Measurements from ENCODE around the gene MRPL10. TPM values are rescaled to one million over a fixed set of nuclear protein-coding genes. Genes with fewer than 3 reads are reported as not detected.

MRPL10 gene
- total RNA-seq, 1 experiment from 2014 or later, result 112 TPM

GRCh38 chr17:47875011-47875985 is 44.0 kb upstream of the MRPL10 start:
- H3K4me2 ChIP-seq (ENCODE audit: low read length), result no peak overlapping the region
- peaks cover 2% of the 10 kb centered on the region; the same call in 1 of the 2 replicates for H3K27me3 ChIP-seq (ENCODE audit: insufficient read depth, low read length)
- no TSS peak for BruUV-seq (replicated peaks)

DNA sequence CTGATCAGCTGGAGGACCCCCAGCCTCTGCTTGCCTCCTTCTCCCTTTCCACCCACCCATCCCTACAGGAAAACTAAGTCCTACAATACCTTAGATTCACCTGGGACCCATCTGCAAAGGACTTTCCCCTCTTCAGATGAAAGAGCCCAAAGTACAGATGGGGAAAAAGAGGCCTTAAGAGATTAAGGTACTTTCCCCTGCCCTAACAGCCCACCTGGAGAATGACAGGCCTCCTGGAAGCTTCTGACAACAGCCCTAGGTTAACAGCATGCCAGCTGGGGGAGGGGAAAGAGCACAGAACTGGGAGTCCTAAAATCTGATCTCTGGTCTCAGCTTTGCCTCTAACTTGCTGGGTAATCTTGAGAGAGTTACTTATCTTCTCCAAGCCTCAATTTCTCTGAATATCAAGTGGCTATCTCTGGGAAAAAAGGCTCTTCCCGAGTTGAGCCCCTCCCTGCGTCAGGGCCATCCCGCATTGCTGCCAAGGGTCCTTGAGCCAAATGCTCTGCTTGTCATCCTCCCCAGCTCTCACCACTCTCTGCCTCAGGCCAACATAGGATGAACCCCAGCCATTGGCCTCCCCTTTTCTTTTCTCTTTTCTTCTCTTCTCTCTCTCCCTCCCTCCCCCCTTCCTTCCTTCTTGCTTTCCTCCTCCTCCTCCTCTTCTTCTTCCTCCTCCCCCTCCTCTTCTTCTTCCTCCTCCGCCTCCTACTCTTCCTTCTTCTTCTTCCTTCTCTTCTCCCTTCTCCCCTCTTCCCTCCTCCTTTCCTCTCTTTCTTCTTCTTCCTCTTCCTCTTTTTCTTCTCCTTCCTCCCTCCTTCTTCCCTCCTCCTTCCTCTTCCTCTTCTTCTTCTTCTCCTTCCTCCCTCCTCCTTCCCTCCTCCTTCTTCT is 42.1 kb upstream of the MRPL10 start:
- H3K27me3 ChIP-seq (ENCODE audit: insufficient read depth, low read length), result peaks cover 7% of the 10 kb centered on the region; the same call in 1 of the 2 replicates
- peaks cover 9 to 33% of the 10 kb centered on the region in 2 experiments for H3K4me1 ChIP-seq (ENCODE audit: control insufficient read depth in 1 of 2, insufficient read depth in 2 of 2, low read length in 2 of 2)
- H3K36me3 ChIP-seq (ENCODE audit: control insufficient read depth in 1 of 2, insufficient read depth in 2 of 2, low read length in 2 of 2), result no peaks in the 10 kb centered on the region
- BruUV-seq (replicated peaks), result no TSS peak
- H3K9me3 ChIP-seq (ENCODE audit: control insufficient read depth in 1 of 2, insufficient read depth in 1 of 2, low read depth in 1 of 2, low read length in 2 of 2), result no peaks in the 10 kb centered on the region
- H3K79me2 ChIP-seq (ENCODE audit: insufficient read depth, low read length), result no peaks in the 10 kb centered on the region
- H3K4me2 ChIP-seq (ENCODE audit: low read length), result no peak overlapping the region
- intact Hi-C loops (cut with micrococcal nuclease), result no loop called here
- H3K9me2 ChIP-seq (ENCODE audit: insufficient read depth), result no peaks in the 10 kb centered on the region
- TF ChIP-seq REST (IDR thresholded peaks at IDR 0.05; ENCODE audit: low read depth) (no peak), ZBTB33 (IDR thresholded peaks at IDR 0.05; ENCODE audit: extremely low read depth, insufficient replicate concordance, low read length) (no peak), CEBPB (IDR thresholded peaks at IDR 0.05; ENCODE audit: low read depth) (no peak), POLR2A (IDR thresholded peaks at IDR 0.05; ENCODE audit: borderline replicate concordance, extremely low read depth, insufficient read depth, insufficient read length) (no peak), SP1 (IDR thresholded peaks at IDR 0.05; ENCODE audit: low read depth) (no peak), ZNF274 (IDR thresholded peaks at IDR 0.05; ENCODE audit: low read depth, low read length) (no peak), YY1 (IDR thresholded peaks at IDR 0.05; ENCODE audit: extremely low read depth, insufficient replicate concordance, low read depth, low read length) (no peak), ZFX (IDR thresholded peaks at IDR 0.05) (no peak), EZH2phosphoT487 (IDR thresholded peaks at IDR 0.05; ENCODE audit: borderline replicate concordance) (no peak)
- no peak overlapping the region for H3K27ac ChIP-seq (ENCODE audit: low read depth, low read length)
- RAD21 ChIA-PET (ENCODE audit: low non-redundant PET in 1 of 2, low total read pairs in 2 of 2, uncharacterized antibody in 2 of 2, unreplicated experiment in 2 of 2), result no interaction called here
- no peak overlapping the region for H3K9ac ChIP-seq (ENCODE audit: low read length)
- CTCF ChIA-PET, result no interaction called here
- DNase-seq (ENCODE audit: low read depth, low spot score), result no peak
- ATAC-seq, result no peak
- H3K4me3 ChIP-seq (replicated peaks in 1 of 2; ENCODE audit: low read depth in 1 of 2, low read length in 2 of 2), result no peak overlapping the region
- no peak overlapping the region for H2AFZ ChIP-seq (ENCODE audit: low read depth, low read length, poor library complexity, severe bottlenecking)
- POLR2A ChIA-PET, result no interaction called here
- H4K20me1 ChIP-seq (ENCODE audit: insufficient read depth), result no peaks in the 10 kb centered on the region

More at GRCh38 chr17:47875011-47875985, 44.0 kb upstream of the MRPL10 start:
- Histone ChIP-seq H2AFZ (ENCODE audit: low read depth, low read length, poor library complexity, severe bottlenecking) (no peak overlapping the region), H3K4me3 (replicated peaks in 1 of 2; ENCODE audit: low read depth in 1 of 2, low read length in 2 of 2) (no peak overlapping the region), H3K9me2 (ENCODE audit: insufficient read depth) (no peaks in the 10 kb centered on the region), H3K27ac (ENCODE audit: low read depth, low read length) (no peak overlapping the region), H3K4me1 (ENCODE audit: control insufficient read depth in 1 of 2, insufficient read depth in 2 of 2, low read length in 2 of 2) (peaks cover 3 to 24% of the 10 kb centered on the region in 2 experiments), H3K9me3 (ENCODE audit: control insufficient read depth in 1 of 2, insufficient read depth in 1 of 2, low read depth in 1 of 2, low read length in 2 of 2) (no peaks in the 10 kb centered on the region), H3K79me2 (ENCODE audit: insufficient read depth, low read length) (no peaks in the 10 kb centered on the region), H4K20me1 (ENCODE audit: insufficient read depth) (no peaks in the 10 kb centered on the region), H3K36me3 (ENCODE audit: control insufficient read depth in 1 of 2, insufficient read depth in 2 of 2, low read length in 2 of 2) (no peaks in the 10 kb centered on the region), H3K9ac (ENCODE audit: low read length) (no peak overlapping the region)
- TF ChIP-seq ZFX (IDR thresholded peaks at IDR 0.05), result no peak
- no peak for TF ChIP-seq TCF7L2 (IDR thresholded peaks at IDR 0.05; ENCODE audit: borderline replicate concordance, extremely low read depth, insufficient read depth, insufficient read length)
- CTCF ChIA-PET, result interaction anchor here (1.0 kb wide), 1 partner anchor 14 kb away, joined by 3 read pairs; no protein-coding TSS in a partner anchor
- intact Hi-C loops (cut with micrococcal nuclease), result no loop called here
- ATAC-seq, result no peak
- no peak for DNase-seq (ENCODE audit: low read depth, low spot score)
- POLR2A ChIA-PET, result no interaction called here
- RAD21 ChIA-PET (ENCODE audit: low non-redundant PET in 1 of 2, low total read pairs in 2 of 2, uncharacterized antibody in 2 of 2, unreplicated experiment in 2 of 2), result no interaction called here

All from HCT116 (cell line).